ENCODE measurements around the gene NT5E.

DNA sequence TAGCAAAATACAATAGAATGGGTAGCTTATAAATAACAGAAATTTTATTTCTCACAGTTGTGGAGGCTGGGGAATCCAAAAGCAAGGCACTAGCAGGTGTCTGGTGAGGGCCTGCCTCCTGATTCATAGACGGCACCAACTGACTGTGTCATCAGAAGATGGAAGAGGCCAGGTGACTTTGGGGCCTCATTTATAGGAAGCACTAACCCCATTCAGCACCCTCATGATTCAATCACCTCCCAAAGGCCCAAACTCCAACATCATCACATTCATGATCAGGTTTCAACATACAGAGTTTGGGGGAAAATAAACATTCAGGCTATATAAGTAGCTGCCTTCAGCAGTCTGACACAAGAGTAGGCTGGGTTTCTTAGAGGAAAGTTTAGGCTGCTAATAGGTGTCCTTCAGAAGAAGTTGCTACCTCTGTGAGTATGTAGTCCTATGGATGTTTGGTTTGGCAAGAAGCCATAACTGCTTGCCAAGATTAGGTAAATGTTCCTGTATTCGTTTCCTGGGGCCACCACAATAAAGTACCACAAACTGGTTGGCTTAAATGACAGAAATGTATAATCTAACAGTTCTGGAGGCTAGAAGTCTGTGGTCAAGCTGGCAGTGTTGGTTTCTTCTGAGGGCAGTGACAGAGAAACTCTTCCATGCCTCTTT, 48.8 kb downstream of the NT5E start:
- TF ChIP-seq, protein P1, sequence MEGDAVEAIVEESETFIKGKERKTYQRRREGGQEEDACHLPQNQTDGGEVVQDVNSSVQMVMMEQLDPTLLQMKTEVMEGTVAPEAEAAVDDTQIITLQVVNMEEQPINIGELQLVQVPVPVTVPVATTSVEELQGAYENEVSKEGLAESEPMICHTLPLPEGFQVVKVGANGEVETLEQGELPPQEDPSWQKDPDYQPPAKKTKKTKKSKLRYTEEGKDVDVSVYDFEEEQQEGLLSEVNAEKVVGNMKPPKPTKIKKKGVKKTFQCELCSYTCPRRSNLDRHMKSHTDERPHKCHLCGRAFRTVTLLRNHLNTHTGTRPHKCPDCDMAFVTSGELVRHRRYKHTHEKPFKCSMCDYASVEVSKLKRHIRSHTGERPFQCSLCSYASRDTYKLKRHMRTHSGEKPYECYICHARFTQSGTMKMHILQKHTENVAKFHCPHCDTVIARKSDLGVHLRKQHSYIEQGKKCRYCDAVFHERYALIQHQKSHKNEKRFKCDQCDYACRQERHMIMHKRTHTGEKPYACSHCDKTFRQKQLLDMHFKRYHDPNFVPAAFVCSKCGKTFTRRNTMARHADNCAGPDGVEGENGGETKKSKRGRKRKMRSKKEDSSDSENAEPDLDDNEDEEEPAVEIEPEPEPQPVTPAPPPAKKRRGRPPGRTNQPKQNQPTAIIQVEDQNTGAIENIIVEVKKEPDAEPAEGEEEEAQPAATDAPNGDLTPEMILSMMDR (IDR thresholded peaks at IDR 0.05), result no peak
- TF ChIP-seq POLR2AphosphoS5 (IDR thresholded peaks at IDR 0.05; ENCODE audit: low read depth, low read length), result no peak
- TF ChIP-seq ELF1 (IDR thresholded peaks at IDR 0.05), result no peak
- no peak for TF ChIP-seq JUND (IDR thresholded peaks at IDR 0.05)
- TF ChIP-seq SMC3 (IDR thresholded peaks at IDR 0.05; ENCODE audit: low read depth, low read length), result no peak
- TF ChIP-seq YY1 (IDR thresholded peaks at IDR 0.05; ENCODE audit: low read depth), result no peak
